ENCODE data around the gene CAPS.

The CAPS gene

DNA sequence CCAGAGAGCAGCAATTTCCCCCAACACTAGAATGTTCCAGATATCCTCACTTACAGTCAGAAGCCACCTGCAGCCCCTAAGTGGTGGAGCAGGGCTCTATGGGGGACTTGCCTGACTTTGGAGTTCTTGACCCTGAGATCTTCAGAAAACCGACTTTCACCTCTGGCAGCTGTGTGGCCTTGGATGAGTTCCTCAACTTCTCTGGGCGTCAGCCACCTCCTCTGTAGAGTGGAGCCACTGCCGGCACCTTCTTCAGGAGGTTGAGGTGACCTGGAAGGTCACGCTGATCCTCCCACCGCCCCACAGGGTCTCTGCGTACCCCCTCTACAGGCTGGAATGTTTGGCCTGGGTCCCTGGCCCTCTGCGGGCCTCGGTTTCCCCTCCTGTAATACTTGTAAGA lies 36.6 kb upstream of the CAPS start:
- no peak for TF ChIP-seq EZH2phosphoT487 (IDR thresholded peaks at IDR 0.05; ENCODE audit: low read depth)
- TF ChIP-seq, protein P1, sequence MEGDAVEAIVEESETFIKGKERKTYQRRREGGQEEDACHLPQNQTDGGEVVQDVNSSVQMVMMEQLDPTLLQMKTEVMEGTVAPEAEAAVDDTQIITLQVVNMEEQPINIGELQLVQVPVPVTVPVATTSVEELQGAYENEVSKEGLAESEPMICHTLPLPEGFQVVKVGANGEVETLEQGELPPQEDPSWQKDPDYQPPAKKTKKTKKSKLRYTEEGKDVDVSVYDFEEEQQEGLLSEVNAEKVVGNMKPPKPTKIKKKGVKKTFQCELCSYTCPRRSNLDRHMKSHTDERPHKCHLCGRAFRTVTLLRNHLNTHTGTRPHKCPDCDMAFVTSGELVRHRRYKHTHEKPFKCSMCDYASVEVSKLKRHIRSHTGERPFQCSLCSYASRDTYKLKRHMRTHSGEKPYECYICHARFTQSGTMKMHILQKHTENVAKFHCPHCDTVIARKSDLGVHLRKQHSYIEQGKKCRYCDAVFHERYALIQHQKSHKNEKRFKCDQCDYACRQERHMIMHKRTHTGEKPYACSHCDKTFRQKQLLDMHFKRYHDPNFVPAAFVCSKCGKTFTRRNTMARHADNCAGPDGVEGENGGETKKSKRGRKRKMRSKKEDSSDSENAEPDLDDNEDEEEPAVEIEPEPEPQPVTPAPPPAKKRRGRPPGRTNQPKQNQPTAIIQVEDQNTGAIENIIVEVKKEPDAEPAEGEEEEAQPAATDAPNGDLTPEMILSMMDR (IDR thresholded peaks at IDR 0.05; ENCODE audit: low read depth, low read length): no peak
- Histone ChIP-seq H3K36me3 (replicated peaks; ENCODE audit: low read depth, low read length) (no peaks in the 10 kb centered on the region), H2AFZ (ENCODE audit: low read depth, low read length) (no peak overlapping the region), H3K79me2 (ENCODE audit: low read length) (no peaks in the 10 kb centered on the region), H3K4me2 (ENCODE audit: low read length) (no peak overlapping the region), H3K27me3 (ENCODE audit: low read depth, low read length) (peaks cover 15% of the 10 kb centered on the region), H3K9me3 (ENCODE audit: insufficient read depth, low read length) (no peaks in the 10 kb centered on the region), H3K4me1 (ENCODE audit: low read length) (no peaks in the 10 kb centered on the region), H4K20me1 (ENCODE audit: insufficient read depth, low read length) (no peaks in the 10 kb centered on the region), H3K9ac (ENCODE audit: low read length) (no peak overlapping the region), H3K4me3 (ENCODE audit: low read length) (no peak overlapping the region), H3K27ac (ENCODE audit: low read length) (no peak overlapping the region)

- Histone ChIP-seq H3K4me2 (ENCODE audit: low read length) (no peak overlapping the region), H3K79me2 (ENCODE audit: low read length) (no peaks in the 10 kb centered on the region), H4K20me1 (ENCODE audit: insufficient read depth, low read length) (no peaks in the 10 kb centered on the region), H3K27me3 (ENCODE audit: low read depth, low read length) (peaks cover 16% of the 10 kb centered on the region), H3K4me3 (ENCODE audit: low read length) (no peak overlapping the region), H2AFZ (ENCODE audit: low read depth, low read length) (no peak overlapping the region), H3K9me3 (ENCODE audit: insufficient read depth, low read length) (no peaks in the 10 kb centered on the region), H3K36me3 (replicated peaks; ENCODE audit: low read depth, low read length) (no peaks in the 10 kb centered on the region), H3K4me1 (ENCODE audit: low read length) (no peaks in the 10 kb centered on the region), H3K27ac (ENCODE audit: low read length) (no peak overlapping the region), H3K9ac (ENCODE audit: low read length) (no peak overlapping the region)
- no peak for TF ChIP-seq EZH2phosphoT487 (IDR thresholded peaks at IDR 0.05; ENCODE audit: low read depth)
- TF ChIP-seq, protein P1 (IDR thresholded peaks at IDR 0.05; ENCODE audit: low read depth, low read length): no peak
Measured at GRCh38 chr19:5877882-5878281, 36.2 kb upstream of the CAPS start.

DNA sequence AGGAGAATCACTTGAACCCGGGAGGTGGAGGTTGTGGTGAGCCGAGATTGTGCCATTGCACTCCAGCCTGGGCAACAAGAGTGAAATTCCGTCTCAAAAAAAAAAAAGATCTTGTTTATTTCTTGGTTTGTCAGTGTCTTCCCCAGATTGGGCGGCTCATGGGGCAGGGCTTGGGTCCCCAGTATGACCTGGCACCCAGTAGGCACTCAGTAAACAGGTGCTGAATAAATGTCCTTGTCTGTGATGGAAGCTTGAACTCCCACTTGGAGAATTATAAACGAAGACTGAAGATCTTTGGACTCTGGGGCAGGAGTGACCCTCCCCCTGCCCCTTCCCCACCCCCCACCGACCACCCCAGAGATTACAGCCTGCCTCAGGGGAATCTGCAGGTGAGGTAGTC lies 33.9 kb upstream of the CAPS start:
- no peak overlapping the region for H3K4me2 ChIP-seq (ENCODE audit: low read length)

DNA sequence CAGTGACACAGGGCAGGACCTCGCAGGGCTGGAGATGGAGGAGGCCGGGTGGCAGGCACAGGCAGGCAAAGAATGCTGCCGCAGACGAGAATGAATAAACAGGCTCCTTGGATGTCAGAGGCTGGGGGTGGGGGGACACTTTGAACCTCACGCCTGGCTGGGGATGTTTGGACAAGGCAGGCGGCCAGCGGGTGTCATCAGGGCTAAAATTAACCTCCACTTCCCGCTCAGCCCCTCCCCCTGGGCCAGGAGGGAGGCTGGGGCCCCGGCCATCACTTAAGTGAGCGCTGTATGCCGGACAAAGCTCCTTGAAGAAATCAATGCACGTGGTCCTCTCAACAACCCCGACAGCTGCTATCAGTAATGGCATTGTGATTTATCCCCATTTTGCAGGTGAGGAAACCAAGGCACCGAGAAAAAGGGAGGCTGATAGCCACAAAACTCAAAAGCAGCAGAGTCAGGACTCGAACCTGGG lies 33.4 kb upstream of the CAPS start:
- Histone ChIP-seq H3K36me3 (replicated peaks; ENCODE audit: low read depth, low read length) (no peaks in the 10 kb centered on the region), H2AFZ (ENCODE audit: low read depth, low read length) (no peak overlapping the region), H3K9ac (ENCODE audit: low read length) (no peak overlapping the region), H3K79me2 (ENCODE audit: low read length) (no peaks in the 10 kb centered on the region), H3K4me1 (ENCODE audit: low read length) (peaks cover 5% of the 10 kb centered on the region; the same call in 1 of the 2 replicates), H3K4me2 (ENCODE audit: low read length) (no peak overlapping the region), H4K20me1 (ENCODE audit: insufficient read depth, low read length) (no peaks in the 10 kb centered on the region), H3K27me3 (ENCODE audit: low read depth, low read length) (peaks cover 16% of the 10 kb centered on the region), H3K9me3 (ENCODE audit: insufficient read depth, low read length) (no peaks in the 10 kb centered on the region), H3K4me3 (ENCODE audit: low read length) (no peak overlapping the region), H3K27ac (ENCODE audit: low read length) (no peak overlapping the region)
- TF ChIP-seq, protein P1 (IDR thresholded peaks at IDR 0.05; ENCODE audit: low read depth, low read length): no peak
- no peak for TF ChIP-seq EZH2phosphoT487 (IDR thresholded peaks at IDR 0.05; ENCODE audit: low read depth)

More for the DNA sequence above, 33.9 kb upstream of the CAPS start:
- Histone ChIP-seq H3K27ac (ENCODE audit: low read length) (no peak overlapping the region), H3K79me2 (ENCODE audit: low read length) (no peaks in the 10 kb centered on the region), H3K4me1 (ENCODE audit: low read length) (peaks cover 5% of the 10 kb centered on the region; the same call in 1 of the 2 replicates), H4K20me1 (ENCODE audit: insufficient read depth, low read length) (no peaks in the 10 kb centered on the region), H3K4me3 (ENCODE audit: low read length) (no peak overlapping the region), H3K27me3 (ENCODE audit: low read depth, low read length) (peaks cover 16% of the 10 kb centered on the region), H3K9me3 (ENCODE audit: insufficient read depth, low read length) (no peaks in the 10 kb centered on the region), H2AFZ (ENCODE audit: low read depth, low read length) (no peak overlapping the region), H3K36me3 (replicated peaks; ENCODE audit: low read depth, low read length) (no peaks in the 10 kb centered on the region), H3K9ac (ENCODE audit: low read length) (no peak overlapping the region)
- TF ChIP-seq EZH2phosphoT487 (IDR thresholded peaks at IDR 0.05; ENCODE audit: low read depth): no peak
- TF ChIP-seq, protein P1 (IDR thresholded peaks at IDR 0.05; ENCODE audit: low read depth, low read length): no peak
